ENCODE data around the gene F13B. TPM values are rescaled to one million over a fixed set of nuclear protein-coding genes. Genes with fewer than 3 reads are reported as not detected.

Gene F13B
- total and polyA plus RNA-seq, 2 of the 4 experiments (the other 2 are of a cell fraction) = not detected

DNA sequence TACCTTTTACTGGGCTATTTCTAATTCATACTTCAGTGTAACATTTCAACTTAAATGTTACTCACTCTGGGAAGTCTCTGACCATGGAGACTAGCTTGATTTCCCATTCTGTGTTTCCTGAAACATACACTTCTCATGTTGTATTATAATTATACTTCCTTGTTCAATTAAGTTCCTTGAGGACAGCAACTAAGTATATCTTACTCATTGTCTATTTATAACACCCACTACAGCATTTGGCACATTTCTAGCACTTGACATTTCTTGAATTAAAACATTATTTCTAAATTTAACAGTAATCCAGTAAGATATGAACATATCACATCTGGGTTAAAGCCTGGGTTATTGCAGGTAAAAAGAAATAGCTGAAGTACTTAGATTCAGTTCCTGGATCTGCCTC is 32.4 kb upstream of the F13B start:
- in situ Hi-C loops (cut with MboI; ENCODE audit: low sequenced_read_pairs) = no loop called here
- H3K14ac ChIP-seq (replicated peaks; ENCODE audit: low read depth, low read length) = no peak overlapping the region

More for the DNA sequence above, 32.4 kb upstream of the F13B start:
- CTCF ChIA-PET = no interaction called here
- Histone ChIP-seq H4K20me1 (ENCODE audit: insufficient read depth, low read length) (no peaks in the 10 kb centered on the region), H3K4ac (ENCODE audit: low read depth, low read length) (no peak overlapping the region), H2AK9ac (replicated peaks; ENCODE audit: low read depth, low read length, poor library complexity) (no peak overlapping the region), H2AFZ (replicated peaks; ENCODE audit: low read length, poor library complexity) (no peak overlapping the region), H3K79me1 (ENCODE audit: low read depth in 1 of 2, low read length in 2 of 2) (peaks cover 0 to 3% of the 10 kb centered on the region in 2 experiments; a peak in 1 of 4 replicates), H2BK5ac (ENCODE audit: low read depth, low read length, poor library complexity, severe bottlenecking) (no peak overlapping the region), H3K4me3 (ENCODE audit: insufficient read depth, low read depth, low read length) (no peak overlapping the region), H2BK120ac (ENCODE audit: low read depth, low read length) (no peak overlapping the region), H3K4me2 (ENCODE audit: low read depth, low read length) (no peak overlapping the region), H4K5ac (ENCODE audit: low read depth, low read length) (no peak overlapping the region), H2AK5ac (ENCODE audit: low read depth, low read length) (no peak overlapping the region), H3K27me3 (ENCODE audit: control insufficient read depth, insufficient read depth, low read length) (no peaks in the 10 kb centered on the region), H3K9me3 (ENCODE audit: control insufficient read depth, insufficient read depth, low read length) (no peaks in the 10 kb centered on the region), H3K36me3 (ENCODE audit: control insufficient read depth, insufficient read depth, low read length) (no peaks in the 10 kb centered on the region), H3K4me1 (ENCODE audit: control insufficient read depth, insufficient read depth, low read length) (0 out of 2 replicates have a peak, but pooled peaks cover 1% of the 10 kb centered on the region), H4K91ac (ENCODE audit: insufficient read depth, low read depth, low read length) (no peak overlapping the region), H3K27ac (ENCODE audit: insufficient read depth, low read length) (no peak overlapping the region), H3K9ac (ENCODE audit: low read depth, low read length) (no peak overlapping the region), H3K18ac (ENCODE audit: low read depth, low read length) (no peak overlapping the region), H4K8ac (ENCODE audit: low read depth in 2 of 2, low read length in 2 of 2) (no peak overlapping the region), H3K56ac (ENCODE audit: extremely low read depth, insufficient read depth, low read length) (no peak overlapping the region), H2BK20ac (ENCODE audit: low read depth, low read length) (no peak overlapping the region), H2BK15ac (ENCODE audit: low read depth, low read length) (no peak overlapping the region), H3K23ac (ENCODE audit: low read depth, low read length) (no peak overlapping the region), H3K9me1 (ENCODE audit: insufficient read depth, low read length) (no peaks in the 10 kb centered on the region)
- DNase-seq (no peak), ATAC-seq (ENCODE audit: low read depth) (no peak)
- TF ChIP-seq, protein P1, sequence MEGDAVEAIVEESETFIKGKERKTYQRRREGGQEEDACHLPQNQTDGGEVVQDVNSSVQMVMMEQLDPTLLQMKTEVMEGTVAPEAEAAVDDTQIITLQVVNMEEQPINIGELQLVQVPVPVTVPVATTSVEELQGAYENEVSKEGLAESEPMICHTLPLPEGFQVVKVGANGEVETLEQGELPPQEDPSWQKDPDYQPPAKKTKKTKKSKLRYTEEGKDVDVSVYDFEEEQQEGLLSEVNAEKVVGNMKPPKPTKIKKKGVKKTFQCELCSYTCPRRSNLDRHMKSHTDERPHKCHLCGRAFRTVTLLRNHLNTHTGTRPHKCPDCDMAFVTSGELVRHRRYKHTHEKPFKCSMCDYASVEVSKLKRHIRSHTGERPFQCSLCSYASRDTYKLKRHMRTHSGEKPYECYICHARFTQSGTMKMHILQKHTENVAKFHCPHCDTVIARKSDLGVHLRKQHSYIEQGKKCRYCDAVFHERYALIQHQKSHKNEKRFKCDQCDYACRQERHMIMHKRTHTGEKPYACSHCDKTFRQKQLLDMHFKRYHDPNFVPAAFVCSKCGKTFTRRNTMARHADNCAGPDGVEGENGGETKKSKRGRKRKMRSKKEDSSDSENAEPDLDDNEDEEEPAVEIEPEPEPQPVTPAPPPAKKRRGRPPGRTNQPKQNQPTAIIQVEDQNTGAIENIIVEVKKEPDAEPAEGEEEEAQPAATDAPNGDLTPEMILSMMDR (conservative IDR thresholded peaks at IDR 0.05; ENCODE audit: low read depth, low read length) = no peak
- TF ChIP-seq, protein P2, sequence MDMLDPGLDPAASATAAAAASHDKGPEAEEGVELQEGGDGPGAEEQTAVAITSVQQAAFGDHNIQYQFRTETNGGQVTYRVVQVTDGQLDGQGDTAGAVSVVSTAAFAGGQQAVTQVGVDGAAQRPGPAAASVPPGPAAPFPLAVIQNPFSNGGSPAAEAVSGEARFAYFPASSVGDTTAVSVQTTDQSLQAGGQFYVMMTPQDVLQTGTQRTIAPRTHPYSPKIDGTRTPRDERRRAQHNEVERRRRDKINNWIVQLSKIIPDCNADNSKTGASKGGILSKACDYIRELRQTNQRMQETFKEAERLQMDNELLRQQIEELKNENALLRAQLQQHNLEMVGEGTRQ (IDR thresholded peaks at IDR 0.05; ENCODE audit: low read depth, low read length) = no peak
- TF ChIP-seq RCOR1 (IDR thresholded peaks at IDR 0.05; ENCODE audit: insufficient replicate concordance, low read length) = no peak
- no peak for TF ChIP-seq CHD1 (IDR thresholded peaks at IDR 0.05; ENCODE audit: low read depth, low read length)
- no peak for TF ChIP-seq SMC3 (IDR thresholded peaks at IDR 0.05; ENCODE audit: low read depth, low read length)
- no peak for TF ChIP-seq NFE2L2 (IDR thresholded peaks at IDR 0.05; ENCODE audit: low read depth, low read length)
- TF ChIP-seq CEBPB (IDR thresholded peaks at IDR 0.05; ENCODE audit: low read depth, low read length) = no peak
- no peak for TF ChIP-seq RAD21 (IDR thresholded peaks at IDR 0.05; ENCODE audit: low read length)
- TF ChIP-seq MXI1 (IDR thresholded peaks at IDR 0.05; ENCODE audit: borderline replicate concordance, low read depth, low read length) = no peak
- TF ChIP-seq FOS (IDR thresholded peaks at IDR 0.05; ENCODE audit: low read depth, low read length) = no peak
- no peak for TF ChIP-seq BHLHE40 (IDR thresholded peaks at IDR 0.05; ENCODE audit: low read depth, low read length)
- POLR2A ChIA-PET (ENCODE audit: unreplicated experiment) = no interaction called here
- intact Hi-C loops (cut with micrococcal nuclease) = no loop called here
- no TSS peak for BruUV-seq (replicated peaks)
- dilution Hi-C loops (cut with HindIII; ENCODE audit: low sequenced_read_pairs, unreplicated experiment) = no loop called here
